Measurements from ENCODE around the gene COL4A2.

COL4A2 gene

DNA sequence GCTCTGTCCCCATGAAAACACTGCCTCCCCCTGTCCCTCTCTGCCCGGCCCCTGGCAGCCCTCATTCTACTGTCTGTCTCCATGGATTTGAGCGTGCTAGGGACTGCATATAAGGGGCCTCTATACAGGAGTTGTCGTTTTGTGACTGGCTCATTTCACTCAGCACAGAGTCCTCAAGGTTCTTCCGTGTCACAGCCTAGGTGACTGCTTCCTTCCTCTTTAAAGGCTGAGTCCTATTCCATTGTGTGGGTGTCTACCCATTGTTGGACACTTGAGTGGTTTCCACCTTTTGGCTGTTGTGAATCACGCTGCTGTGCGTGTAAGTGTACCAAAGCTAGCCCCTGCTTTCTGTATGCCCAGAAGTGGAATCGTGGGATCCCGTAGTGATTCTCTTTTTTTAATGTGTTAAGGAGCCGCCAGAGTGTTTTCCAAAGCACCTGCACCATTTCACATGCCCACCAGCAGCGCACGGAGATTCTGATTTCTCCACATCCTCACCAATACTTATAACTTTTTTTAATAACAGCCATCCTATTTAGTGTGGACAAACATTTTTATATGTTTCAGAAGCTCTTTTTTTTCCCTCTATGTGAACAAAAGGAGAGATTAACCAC lies 116.7 kb downstream of the COL4A2 start:
- no peak for DNase-seq

DNA sequence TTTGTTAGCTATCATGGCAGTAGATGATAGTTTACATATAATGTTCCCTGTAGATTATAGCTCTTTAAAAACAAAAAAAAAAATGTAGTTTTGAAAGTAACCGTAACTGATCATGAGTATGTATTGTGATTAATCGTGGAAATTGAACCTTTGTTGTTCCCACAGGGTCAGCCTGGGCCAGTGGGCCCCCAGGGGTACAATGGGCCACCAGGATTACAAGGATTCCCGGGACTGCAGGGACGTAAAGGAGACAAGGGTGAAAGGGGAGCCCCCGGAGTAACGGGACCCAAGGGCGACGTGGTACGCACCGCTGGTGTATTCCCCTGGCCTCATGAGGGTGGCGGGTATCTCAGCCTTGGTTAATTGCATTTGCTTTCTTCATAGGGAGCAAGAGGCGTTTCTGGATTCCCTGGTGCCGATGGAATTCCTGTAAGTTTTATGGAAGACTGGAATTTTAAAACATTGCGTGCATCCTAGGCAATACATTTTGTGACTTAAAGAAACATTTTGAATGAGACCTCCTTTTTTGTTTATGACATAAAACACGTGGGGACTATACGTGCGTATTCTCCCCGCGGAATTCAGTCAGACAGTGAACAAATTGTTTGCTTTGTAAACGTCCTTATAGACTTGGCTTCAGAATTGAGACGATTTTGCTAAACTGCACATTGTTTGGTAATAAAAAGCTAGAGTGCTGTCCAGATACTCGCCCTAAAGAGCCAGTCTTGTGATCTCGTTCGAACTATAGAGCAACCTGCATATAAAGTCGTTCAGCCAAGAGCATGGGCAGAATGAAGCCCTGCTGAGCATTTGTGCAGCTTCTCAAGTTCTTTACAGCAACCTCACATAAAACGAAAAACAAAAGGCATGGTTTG lies 117.7 kb downstream of the COL4A2 start:
- DNase-seq: no peak

DNA sequence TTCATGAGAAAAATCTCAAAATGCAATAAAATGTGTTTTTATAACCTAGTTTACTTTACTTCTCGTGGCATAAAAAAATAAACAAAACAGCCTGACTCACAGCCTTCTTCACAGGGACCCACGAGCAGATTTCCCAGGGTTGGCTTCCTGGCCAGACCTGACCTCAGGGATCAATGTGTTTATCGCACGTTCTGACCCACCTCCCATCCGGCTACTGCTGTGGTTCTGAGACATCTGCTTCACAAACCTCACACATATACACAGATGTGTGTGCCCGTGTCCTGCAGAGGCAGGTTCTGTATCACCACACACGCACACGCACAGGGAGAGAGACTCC lies 118.3 kb downstream of the COL4A2 start:
- DNase-seq: no peak

DNA sequence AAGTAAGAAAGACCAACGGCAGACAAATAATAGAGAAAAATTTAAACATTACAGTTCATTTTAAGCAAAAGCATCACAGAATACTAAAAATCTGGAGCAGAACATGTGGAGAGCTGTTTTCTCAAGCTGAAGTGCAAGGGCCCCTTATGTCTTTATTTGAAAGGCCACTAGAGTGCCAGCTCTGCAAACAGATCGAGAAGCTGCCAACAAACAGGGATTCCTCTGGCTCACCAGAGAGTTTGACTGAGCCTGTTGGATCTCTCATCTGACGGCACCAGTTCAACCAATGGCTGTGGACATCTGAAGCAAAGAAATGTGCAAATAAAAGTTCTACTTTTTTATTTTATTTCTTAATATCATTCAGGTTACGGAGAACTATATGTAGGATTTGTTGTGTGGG lies 119.7 kb downstream of the COL4A2 start:
- DNase-seq: no peak

DNA sequence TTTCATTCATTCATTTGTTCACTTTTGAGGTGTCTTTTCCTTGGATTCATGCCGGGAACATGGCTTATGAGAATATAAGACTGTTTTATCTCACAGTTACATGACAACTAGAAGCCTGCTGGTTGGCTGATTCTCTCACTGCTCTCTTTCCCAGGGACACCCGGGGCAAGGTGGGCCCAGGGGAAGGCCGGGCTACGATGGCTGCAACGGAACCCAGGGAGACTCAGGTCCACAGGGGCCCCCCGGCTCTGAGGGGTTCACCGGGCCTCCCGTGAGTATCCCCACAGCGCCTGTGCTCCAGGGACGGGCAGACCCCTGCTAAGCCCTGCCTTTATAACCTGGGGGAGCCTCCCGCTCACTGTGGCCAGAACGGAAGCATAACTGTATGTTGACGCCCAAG lies 121.2 kb downstream of the COL4A2 start:
- DNase-seq: no peak

DNA sequence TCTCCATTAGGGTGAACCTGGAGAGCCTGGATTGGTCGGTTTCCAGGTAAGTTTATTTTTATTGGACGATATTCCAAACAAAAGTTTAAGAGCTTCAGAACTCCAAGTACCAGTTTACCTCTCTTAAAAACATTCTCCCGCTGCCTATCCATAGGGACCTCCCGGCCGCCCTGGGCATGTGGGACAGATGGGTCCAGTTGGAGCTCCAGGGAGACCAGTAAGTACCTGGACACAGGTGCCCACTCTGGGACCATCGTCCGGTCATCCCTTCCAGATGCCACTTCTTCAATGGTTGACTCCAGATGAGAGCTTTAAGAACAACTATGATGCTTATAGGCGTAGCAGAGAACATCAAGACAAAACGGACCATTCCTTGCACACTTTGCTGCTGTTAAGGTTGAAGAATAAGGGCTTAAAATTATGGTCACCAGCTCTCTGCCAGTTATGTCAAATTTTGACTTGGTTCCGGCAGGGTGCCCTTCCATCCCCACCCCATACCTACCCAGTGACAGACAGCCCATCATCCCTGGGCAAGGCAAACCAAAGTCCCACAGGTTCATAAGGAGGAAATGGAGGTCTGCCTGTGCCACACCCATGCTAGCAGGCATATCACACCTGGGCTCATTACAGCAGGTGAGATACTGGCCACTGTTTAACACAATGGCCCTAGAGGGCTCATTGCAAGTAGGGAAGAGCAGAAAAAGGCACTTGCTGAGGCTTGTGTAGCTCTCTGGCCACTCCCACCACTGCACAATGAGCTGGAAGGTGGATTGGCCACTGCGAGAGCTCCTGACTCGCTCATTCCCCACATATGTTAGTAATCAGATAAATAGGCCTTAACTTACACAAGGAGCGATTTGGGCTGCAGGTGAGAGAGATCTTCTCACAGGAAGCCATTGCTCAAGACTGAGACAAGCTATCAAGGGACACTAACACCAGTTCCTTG lies 123.6 kb downstream of the COL4A2 start:
- DNase-seq: no peak

DNA sequence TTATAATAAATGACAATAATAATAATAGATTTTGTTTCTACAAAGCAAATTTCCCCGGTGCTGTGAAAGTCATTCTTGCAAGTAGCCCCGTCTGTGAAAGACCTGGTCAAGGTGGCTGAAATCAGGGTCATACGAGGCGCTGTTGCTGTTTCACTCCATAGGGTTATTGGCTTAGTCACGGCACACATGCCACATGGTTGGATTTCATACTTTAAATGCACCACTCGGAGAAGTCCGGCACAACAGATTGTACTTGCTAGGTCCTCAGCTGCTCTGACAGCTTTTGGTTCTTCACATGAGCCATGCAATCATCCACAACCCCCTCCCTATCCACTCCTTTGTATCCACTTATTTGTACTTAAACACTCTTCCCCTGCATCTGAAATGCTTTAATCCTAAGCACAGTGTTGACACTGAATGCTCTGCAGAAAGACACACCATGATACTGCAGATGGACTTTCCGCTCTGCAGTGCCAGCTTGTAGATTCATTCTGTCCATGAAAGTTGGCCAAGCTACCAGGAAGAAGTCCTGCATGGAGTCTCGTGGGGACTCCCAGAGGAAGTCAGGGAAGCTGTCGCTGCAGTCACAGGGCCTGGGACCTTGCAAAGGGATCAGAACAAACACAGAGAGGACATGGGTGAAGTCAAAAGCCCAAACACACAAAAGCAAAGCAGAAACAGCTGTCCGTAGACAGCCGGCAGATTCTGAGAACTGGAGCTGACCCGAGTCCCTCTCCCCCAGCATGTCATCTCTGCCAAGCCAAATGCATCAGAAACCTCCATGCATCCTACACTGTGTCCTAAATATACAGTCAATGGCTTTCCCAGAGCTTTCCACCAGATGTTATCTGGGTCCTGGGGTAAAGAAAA lies 124.6 kb downstream of the COL4A2 start:
- DNase-seq: no peak

DNA sequence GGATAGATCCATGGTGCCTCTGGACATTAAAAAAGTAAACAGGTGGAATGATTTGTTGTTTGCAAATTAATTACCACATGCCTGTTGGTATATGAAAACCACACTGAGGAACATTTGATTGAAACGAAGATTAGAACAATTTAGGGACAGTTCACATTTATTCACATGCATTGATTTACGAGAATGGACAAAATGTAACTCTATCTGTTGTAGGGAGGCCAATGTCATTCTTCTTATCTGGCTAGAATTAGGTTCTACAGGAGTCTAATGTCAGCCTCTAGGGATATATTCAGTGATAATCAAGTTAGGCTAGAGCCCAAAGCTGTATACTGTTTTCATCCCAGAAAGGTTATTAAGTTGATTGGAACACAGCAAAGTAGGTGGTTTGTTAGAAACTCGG lies 125.4 kb downstream of the COL4A2 start:
- DNase-seq: no peak

DNA sequence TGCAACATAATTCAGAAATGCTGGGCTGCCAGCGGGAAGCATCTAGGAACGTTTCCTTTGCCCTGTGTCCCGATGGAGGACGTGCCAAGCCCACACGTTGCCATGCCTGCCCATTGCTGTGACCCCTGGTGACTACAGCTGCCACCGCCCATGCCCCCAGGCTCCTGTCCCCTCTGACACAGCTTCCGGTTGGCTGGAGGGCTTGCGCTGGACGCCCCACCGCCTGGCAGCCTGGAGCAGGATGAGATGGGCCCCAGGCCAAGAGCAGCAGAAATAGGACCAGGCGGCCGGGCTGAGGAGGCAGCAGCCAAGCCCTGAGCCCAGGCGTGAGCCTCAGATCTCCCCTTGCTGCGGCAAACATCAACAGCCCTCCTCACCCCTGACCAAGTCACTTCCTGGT lies 125.9 kb downstream of the COL4A2 start:
- DNase-seq: no peak

DNA sequence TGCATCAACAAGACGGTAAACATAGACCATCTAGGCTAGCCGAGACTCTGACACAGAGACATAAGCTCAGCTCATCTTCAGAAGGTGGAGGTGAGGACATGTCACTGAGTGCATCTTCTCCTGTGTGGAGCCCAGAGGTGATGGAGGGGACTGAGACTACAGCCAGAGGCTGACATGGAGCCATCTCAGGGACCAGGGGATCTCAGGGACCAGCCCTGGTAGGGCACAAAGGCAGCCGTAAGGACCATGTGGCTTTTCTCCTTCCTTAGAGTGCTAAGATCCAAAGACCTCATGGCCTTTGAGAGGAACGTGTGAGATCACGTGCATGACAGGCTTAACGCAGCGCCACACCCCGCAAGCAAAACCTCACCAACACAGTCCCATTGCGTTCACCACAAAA lies 127.5 kb downstream of the COL4A2 start:
- DNase-seq: no peak

DNA sequence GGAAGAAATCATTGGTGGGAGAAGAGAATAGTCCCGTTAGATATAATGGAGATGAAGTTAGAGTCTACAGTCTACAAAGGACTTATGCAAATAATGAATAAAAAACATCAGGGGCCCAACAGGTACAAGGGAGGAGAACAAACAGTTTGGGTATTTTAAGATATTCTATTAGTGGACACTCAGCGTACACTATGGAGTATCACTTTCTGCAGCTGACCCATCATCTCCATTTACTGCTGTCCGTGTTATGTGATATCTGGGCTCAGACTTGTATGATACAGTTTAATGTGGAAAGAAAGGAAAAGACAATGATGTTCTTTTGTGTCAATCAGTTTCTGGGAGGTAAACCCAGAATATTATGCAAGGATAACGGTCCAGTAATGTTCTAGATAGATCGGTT lies 128.2 kb downstream of the COL4A2 start:
- no peak for DNase-seq

DNA sequence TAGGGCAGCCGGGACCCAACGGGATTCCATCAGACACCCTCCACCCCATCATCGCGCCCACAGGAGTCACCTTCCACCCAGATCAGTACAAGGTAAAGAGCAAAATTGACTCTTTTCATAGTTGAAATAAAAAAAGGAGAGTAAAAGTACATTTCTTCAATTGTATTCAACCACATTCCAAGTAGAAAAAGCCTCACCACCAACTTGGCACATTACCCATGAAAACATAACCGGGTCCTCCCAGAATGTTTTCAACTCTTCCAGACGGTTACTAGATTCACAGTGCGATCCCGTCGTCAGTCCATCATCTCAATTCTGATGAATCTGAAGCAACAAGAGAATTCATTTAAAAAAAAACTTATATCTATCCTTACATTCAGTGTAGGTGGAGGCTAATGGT lies 129.2 kb downstream of the COL4A2 start:
- no peak for DNase-seq

DNA sequence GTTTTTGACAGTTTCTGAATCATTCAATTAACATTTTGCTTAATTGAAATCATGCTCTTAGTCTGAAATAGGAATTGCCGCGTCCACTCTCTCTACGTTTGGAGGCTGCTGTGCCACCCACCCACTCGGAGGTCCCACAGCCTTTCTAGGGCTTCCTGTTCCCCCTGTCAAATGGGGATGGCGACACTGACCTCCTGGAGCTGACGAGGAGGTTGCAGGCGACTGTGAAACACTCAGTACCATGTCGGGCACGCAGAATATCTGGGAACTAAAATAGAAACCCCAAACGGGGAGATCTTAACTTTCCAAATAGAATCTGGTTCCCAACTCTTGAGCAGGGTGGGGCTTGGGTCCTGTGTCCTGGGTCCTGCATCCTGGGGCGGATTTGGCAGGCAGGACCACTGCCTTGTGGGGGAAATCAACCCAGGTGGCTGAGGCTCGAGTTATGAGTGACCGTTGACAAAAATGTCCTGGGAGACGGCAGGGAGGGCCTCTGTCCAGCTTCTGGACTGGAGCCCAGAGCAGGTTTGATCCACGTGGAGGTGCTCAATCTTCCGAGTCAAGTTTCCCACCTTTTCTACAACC lies 129.8 kb downstream of the COL4A2 start:
- no peak for DNase-seq

DNA sequence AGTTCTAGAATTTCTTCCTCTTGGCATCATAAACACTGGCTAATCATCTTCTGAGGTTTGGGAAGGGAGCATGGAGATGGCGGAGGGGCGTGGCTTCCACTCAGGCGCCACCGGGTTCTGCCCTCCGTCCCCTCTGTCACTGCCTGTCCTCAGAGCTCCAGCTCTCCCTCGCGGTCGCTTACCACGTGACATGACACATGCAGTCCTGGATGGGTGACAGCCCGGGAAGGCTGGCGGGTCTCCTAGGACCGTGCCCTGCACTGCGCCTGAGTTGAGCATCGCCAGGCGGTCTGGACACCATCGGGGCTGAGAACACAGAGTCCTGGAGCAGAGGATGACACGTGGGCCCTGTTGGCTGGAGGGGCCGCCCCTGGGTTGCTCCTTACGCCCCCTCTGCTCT lies 131.1 kb downstream of the COL4A2 start:
- no peak for DNase-seq

DNA sequence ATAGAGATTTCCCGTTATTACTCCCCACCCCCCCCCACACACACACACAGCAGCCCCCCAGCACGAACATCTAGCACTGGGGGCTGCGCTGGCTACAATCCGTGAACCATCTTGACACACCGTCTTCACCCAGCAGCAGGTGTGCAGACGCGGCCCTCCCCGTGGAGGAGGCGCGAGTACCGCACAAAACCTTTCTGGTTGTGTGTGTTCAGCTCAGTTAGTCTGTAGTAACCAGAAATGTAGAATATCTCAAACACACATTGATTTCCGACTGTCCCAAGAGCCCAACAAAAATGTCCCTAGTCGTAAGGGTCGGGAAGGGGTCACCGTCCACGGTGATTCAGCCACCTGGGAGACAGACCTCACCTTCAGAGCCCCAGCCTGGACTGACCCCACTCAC lies 131.7 kb downstream of the COL4A2 start:
- no peak for DNase-seq

DNA sequence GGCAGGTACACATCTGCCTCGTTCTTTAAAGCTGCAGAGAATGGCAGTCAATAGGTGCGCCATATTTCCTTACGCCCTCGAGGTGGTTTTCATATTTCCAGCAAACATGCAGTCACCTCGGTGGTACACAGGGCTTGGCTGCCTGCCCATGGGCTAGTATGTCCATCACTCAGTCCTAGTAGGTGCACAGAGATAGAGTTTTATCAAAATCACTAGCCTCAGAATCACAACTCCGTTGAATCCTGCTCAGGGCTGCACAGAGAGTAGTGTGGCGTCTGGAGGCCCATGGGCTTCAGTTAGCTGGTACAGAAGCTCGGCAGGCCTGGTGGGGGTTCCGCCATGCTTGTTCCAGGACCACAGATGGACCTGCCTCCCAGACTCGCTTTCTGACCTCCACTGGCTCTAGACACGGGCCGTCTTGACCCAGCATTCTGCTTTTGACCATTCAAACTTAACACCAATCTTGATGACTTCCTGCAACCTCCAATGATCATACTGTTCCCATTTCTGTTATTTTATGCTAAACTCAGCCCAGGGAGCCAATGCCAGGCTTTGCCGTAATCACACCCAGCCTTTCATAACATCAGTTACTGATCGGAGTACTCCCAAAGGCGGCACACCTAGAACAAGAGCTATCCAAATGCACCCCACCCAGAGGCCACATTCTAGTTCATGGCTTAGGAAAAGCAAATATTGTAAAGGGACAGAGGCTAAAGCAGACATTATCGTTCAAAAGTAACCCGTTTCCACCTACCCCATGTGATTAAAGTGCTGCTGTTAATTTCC lies 134.1 kb downstream of the COL4A2 start:
- no peak for DNase-seq

DNA sequence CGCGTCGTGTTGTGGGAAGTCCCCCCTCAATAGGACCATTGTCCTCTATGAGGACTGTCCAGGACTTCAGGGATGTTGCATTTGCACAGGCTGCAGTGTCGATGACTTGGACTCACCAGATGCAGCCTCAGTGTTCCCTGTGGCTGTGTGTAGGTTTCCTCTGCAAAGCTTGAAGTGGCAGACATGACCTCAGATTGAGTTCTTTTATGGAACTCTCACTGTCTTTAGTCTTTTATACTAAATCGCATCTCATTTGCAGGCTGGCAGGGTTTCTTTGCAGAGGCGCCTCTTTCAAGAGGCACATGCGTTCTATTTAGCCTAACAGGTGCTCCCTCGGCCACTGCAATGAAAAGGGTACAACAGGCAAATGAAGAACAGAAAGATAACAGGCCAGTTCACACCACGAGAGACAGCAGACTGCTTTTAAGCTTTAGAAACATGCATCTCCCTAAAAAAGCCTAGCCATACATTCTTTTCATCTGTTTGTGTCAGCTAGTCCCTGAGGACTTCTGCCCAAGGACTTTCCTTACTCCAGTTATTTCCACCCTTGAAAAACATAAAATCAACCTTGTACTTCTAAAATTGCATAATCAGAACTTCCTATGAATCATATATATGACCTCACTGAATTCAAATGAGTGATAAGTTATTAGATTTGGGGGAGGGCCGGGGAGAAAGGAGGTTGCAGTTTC lies 136.0 kb downstream of the COL4A2 start:
- DNase-seq: no peak

DNA sequence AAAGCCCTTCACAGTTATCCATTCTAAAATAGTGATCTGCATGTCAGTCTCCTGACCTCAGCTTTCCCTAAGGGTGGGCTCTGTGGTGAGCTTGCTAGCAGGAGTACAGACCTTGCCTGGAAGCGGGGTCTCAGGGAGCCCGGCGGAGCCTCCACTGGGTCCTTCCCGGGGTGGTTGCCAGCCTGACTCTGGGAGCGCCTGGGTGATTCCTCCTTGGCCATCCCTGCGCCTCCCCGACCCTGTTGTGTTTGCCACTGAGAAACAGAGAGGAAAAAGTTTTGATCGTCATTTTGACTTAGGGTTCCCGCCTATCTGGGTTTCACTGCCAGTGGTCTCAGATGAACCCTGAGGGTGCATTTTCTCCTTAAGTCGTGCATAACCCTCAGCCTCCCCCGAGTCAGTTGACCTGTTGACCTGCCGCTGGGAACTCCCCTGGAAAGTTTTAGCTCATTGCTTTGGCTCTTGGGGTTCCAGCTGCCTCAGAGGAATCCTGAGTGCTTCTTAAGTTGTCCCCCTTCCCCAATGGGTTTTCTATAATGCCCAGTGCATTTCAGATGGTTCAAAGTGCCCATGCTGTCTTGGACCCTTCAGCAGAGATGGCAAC lies 136.6 kb downstream of the COL4A2 start:
- no peak for DNase-seq

DNA sequence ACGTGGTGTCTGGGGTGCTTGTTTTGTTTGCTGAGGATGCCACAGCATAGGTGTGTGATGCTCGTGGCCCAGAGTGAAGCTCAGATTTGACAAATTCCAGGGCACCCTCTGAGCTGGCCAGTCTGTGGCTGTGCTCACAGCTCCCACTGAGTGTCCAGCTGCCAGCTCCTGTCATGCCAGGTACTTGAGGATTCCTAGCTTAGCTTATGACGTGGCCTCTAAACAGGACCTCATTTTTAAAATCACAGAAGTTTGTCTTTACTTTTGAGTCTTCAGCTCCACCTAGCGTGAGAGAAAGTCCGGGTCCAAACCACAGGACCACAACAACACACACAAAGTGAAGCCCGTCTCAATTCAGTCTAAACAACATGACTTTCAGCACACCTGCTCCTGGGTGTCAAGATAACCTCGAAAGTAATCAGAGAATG lies 137.2 kb downstream of the COL4A2 start:
- no peak for DNase-seq

DNA sequence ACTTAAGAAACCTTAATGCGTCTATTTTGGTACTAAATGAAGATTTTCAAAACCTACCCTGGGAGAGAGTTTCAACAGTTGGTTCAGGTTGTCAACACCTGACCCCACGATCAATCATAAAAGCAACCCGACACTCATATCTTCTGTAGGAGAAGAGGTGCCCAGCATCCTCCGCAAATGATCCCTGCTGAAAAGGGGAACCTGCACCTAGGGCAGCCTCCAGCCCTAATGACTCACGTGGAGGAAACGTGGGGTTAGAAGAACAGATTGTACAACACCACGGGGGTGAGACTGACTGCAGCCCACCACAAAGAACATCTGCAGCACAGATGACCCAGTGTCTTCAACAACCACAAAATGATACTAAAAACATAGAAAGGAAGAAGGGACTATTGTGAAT lies 138.1 kb downstream of the COL4A2 start:
- no peak for DNase-seq
